ENCODE data around the gene SOS1. TPM values are rescaled to one million over a fixed set of nuclear protein-coding genes. Genes with fewer than 3 reads are reported as not detected.

SOS1 gene
- total and polyA plus RNA-seq, 2 donors (not counting 3 experiments of a cell fraction or from before 2014, with no cell fraction given), result 22.2 to 32.5 TPM

DNA sequence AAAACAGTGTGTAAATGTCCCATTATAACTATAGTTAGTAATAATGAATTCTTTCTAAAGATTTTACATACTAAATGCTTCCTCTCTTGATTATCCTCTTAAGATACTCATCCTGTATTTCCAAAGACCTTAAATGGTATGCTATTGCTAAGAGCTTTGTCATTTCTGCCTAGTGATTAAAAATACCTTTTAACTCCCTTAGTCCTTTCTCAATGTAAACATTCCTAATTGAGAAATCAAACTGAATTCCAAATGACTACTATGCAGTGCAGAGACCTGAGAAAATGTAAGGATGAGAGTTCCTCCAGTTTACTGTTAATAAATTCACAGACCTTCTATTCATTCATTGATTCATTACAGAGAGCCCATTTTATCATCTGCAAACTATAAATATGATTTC lies 86.9 kb downstream of the SOS1 start:
- BruUV-seq (replicated peaks), result no TSS peak
- Histone ChIP-seq H3K9me1 (replicated peaks; ENCODE audit: control insufficient read depth, extremely low read depth, insufficient read depth, low read length) (no peaks in the 10 kb centered on the region), H3K36me3 (ENCODE audit: control insufficient read depth in 2 of 2, extremely low read depth in 1 of 2, insufficient read depth in 2 of 2, low read length in 2 of 2) (no peaks in the 10 kb centered on the region), H3K4me1 (ENCODE audit: control insufficient read depth, extremely low read depth, insufficient read depth, low read length) (no peaks in the 10 kb centered on the region), H3K4me3 (replicated peaks in 1 of 3; ENCODE audit: insufficient read depth in 1 of 3, low read depth in 1 of 3, low read length in 3 of 3) (no peak overlapping the region), H3K9me3 (replicated peaks; ENCODE audit: control insufficient read depth, insufficient read depth, low read length) (no peaks in the 10 kb centered on the region), H3K27me3 (ENCODE audit: control insufficient read depth in 2 of 2, insufficient read depth in 2 of 2, low read length in 2 of 2) (no peaks in the 10 kb centered on the region), H3K27ac (ENCODE audit: insufficient read depth, low read depth, low read length) (no peak overlapping the region), H4K20me1 (replicated peaks; ENCODE audit: control insufficient read depth, extremely low read depth, insufficient read depth, low read length) (no peaks in the 10 kb centered on the region), H2AFZ (ENCODE audit: low read depth, low read length) (no peak overlapping the region), H3K9ac (replicated peaks; ENCODE audit: extremely low read depth, insufficient read depth, low read length) (no peak overlapping the region), H3K79me2 (ENCODE audit: control insufficient read depth, insufficient read depth, low read length) (no peaks in the 10 kb centered on the region), H3K4me2 (ENCODE audit: insufficient read depth, low read length) (no peak overlapping the region)
- TF ChIP-seq POLR2A (IDR thresholded peaks at IDR 0.05; ENCODE audit: low read depth, low read length), result no peak
- TF ChIP-seq JUN (IDR thresholded peaks at IDR 0.05; ENCODE audit: borderline replicate concordance, insufficient read depth, insufficient read length, low read depth), result no peak
- no peak for TF ChIP-seq GATA2 (IDR thresholded peaks at IDR 0.05; ENCODE audit: insufficient read depth, insufficient read length, low read depth, low read length)
- TF ChIP-seq FOS (IDR thresholded peaks at IDR 0.05; ENCODE audit: borderline replicate concordance, insufficient read depth, low read length), result no peak
- TF ChIP-seq MYC (IDR thresholded peaks at IDR 0.05; ENCODE audit: low read depth, low read length), result no peak
- no peak for TF ChIP-seq POLR2AphosphoS5 (IDR thresholded peaks at IDR 0.05; ENCODE audit: insufficient read depth, low read depth, low read length)
- TF ChIP-seq EZH2 (IDR thresholded peaks at IDR 0.05; ENCODE audit: borderline replicate concordance, low read depth, low read length, severe bottlenecking), result no peak
- TF ChIP-seq, protein P1, sequence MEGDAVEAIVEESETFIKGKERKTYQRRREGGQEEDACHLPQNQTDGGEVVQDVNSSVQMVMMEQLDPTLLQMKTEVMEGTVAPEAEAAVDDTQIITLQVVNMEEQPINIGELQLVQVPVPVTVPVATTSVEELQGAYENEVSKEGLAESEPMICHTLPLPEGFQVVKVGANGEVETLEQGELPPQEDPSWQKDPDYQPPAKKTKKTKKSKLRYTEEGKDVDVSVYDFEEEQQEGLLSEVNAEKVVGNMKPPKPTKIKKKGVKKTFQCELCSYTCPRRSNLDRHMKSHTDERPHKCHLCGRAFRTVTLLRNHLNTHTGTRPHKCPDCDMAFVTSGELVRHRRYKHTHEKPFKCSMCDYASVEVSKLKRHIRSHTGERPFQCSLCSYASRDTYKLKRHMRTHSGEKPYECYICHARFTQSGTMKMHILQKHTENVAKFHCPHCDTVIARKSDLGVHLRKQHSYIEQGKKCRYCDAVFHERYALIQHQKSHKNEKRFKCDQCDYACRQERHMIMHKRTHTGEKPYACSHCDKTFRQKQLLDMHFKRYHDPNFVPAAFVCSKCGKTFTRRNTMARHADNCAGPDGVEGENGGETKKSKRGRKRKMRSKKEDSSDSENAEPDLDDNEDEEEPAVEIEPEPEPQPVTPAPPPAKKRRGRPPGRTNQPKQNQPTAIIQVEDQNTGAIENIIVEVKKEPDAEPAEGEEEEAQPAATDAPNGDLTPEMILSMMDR (IDR thresholded peaks at IDR 0.05; ENCODE audit: extremely low read depth in 1 of 2, insufficient read depth in 1 of 2, low read depth in 1 of 2, low read length in 2 of 2), result no peak
- TF ChIP-seq, protein P2, sequence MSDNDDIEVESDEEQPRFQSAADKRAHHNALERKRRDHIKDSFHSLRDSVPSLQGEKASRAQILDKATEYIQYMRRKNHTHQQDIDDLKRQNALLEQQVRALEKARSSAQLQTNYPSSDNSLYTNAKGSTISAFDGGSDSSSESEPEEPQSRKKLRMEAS (IDR thresholded peaks at IDR 0.05; ENCODE audit: insufficient read depth, insufficient read length), result no peak
- DNase-seq (ENCODE audit: low read depth, low spot score) (no peak), FAIRE-seq (no peak)
- intact Hi-C loops (cut with micrococcal nuclease), result no loop called here
- POLR2A ChIA-PET, result no interaction called here
- dilution Hi-C loops (cut with MboI; ENCODE audit: extremely low pct_ligation_motif_present, low sequenced_read_pairs), result no loop called here
- CTCF ChIA-PET, result interaction anchor here (1.4 kb wide), 1 partner anchor 8 kb away, joined by 4 read pairs; no protein-coding TSS in a partner anchor
